ENCODE measurements around the gene FGD4. TPM values are rescaled to one million over a fixed set of nuclear protein-coding genes. Genes with fewer than 3 reads are reported as not detected.

The FGD4 gene
- total RNA-seq, 4 donors from 2014 or later, result 21.4 to 33.0 (median 26.9) TPM

DNA sequence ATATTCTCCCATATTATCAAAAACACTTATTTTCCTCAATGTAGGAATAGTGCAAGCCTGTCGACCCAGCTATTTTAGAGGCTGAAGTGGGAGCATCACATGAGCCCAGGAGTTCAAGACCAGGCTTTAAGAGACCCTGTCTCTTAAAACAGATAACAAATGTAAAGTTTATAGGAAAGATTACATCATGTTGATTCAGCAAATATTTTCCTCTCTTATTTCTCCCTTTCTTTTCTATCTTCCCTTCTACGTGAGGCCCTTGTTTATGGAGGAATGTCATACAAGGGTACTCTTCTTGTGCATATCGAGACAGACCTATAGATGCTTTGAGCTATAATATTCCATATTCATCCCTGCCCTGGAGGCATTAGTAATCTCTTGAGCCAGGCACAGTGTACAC is 36.5 kb upstream of the FGD4 start:
- 87% methylated on average over 3 of the region's 3 CpGs for WGBS
- TF ChIP-seq POLR2AphosphoS5 (IDR thresholded peaks at IDR 0.05) (no peak), POLR2A (IDR thresholded peaks at IDR 0.05; ENCODE audit: low read depth) (no peak), EP300 (IDR thresholded peaks at IDR 0.05) (no peak)
- TF ChIP-seq, protein P1, sequence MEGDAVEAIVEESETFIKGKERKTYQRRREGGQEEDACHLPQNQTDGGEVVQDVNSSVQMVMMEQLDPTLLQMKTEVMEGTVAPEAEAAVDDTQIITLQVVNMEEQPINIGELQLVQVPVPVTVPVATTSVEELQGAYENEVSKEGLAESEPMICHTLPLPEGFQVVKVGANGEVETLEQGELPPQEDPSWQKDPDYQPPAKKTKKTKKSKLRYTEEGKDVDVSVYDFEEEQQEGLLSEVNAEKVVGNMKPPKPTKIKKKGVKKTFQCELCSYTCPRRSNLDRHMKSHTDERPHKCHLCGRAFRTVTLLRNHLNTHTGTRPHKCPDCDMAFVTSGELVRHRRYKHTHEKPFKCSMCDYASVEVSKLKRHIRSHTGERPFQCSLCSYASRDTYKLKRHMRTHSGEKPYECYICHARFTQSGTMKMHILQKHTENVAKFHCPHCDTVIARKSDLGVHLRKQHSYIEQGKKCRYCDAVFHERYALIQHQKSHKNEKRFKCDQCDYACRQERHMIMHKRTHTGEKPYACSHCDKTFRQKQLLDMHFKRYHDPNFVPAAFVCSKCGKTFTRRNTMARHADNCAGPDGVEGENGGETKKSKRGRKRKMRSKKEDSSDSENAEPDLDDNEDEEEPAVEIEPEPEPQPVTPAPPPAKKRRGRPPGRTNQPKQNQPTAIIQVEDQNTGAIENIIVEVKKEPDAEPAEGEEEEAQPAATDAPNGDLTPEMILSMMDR (IDR thresholded peaks at IDR 0.05), result no peak
- intact Hi-C loops (cut with DNase I), result loop anchor here (5.0 to 10.0 kb wide), 2 partner anchors 92 to 309 kb away; no protein-coding TSS in a partner anchor

DNA sequence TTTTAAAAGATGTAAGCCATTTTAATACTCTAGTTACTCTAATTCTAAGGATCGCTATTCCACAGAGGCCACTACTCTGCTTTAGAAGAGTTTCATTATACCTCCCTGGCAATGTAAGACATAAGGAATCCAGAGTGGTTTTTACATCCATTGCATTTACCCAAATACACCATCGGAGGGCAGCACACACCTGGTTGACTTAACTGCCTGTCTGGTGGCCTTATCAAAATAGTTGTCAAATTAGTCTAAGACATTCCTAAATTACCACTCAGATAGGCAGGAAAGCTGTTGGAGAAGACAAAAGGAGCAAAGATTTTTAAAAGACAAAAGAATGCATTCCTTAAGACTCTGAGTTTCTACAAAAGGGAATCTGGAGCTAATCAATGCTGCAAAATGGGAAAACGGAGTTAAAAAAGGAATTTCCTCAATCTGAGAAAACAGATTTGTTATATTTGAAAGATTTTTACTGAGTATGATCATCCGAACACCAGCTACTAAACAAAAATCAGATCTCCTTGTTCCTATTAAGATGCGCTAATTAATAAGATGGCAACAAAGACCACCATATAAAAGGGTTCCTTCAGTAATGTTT is 33.8 kb upstream of the FGD4 start:
- TF ChIP-seq EP300 (IDR thresholded peaks at IDR 0.05), result no peak
- TF ChIP-seq, protein P1 (IDR thresholded peaks at IDR 0.05), result peak; percentile 64 to 81 (median 73)
- DNase-seq (ENCODE audit: extremely low spot score), result no peak
- no peaks in the 10 kb centered on the region for H3K4me1 ChIP-seq
- no peaks in the 10 kb centered on the region for H3K9me3 ChIP-seq
- no peak overlapping the region for H3K27ac ChIP-seq (replicated peaks in 1 of 4)
- intact Hi-C loops (cut with DNase I), result loop anchor here (10.0 kb wide), 1 partner anchor 89 kb away; no protein-coding TSS in a partner anchor
- no peaks in the 10 kb centered on the region for H3K36me3 ChIP-seq
- H3K4me3 ChIP-seq, result no peak overlapping the region
- no peaks in the 10 kb centered on the region for H3K27me3 ChIP-seq
- WGBS, result 60% methylated on average over 5 of the region's 5 CpGs

More for the DNA sequence above, 36.5 kb upstream of the FGD4 start:
- no peak for DNase-seq (ENCODE audit: extremely low spot score)
- H3K4me1 ChIP-seq, result no peaks in the 10 kb centered on the region
- no peak overlapping the region for H3K27ac ChIP-seq (replicated peaks in 1 of 4)
- no peaks in the 10 kb centered on the region for H3K27me3 ChIP-seq
- no peaks in the 10 kb centered on the region for H3K9me3 ChIP-seq
- no peaks in the 10 kb centered on the region for H3K36me3 ChIP-seq
- no peak overlapping the region for H3K4me3 ChIP-seq

DNA sequence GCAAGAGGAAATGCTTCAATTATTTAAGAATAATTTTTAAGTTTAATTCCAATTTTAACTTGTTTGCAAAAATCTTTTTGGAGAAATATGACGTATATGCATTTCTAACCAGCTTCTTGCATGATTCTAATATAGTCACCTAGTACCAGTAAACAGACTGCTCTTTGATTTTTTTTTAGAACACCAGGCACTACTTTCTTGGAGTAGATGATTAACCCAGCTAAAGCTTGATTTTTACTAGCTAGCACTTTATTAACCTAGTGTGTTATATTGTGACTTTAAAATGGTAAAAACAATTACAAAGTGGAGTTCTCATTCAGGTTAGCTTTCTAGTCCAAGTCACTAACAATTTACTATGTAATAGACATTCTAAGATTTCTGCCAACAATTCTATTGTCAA is 32.6 kb upstream of the FGD4 start:
- TF ChIP-seq POLR2A (IDR thresholded peaks at IDR 0.05; ENCODE audit: low read depth) (no peak), EP300 (IDR thresholded peaks at IDR 0.05) (no peak), POLR2AphosphoS5 (IDR thresholded peaks at IDR 0.05) (no peak)
- TF ChIP-seq, protein P1 (IDR thresholded peaks at IDR 0.05), result no peak
- H3K36me3 ChIP-seq, result no peaks in the 10 kb centered on the region
- H3K4me3 ChIP-seq, result no peak overlapping the region
- intact Hi-C loops (cut with DNase I), result loop anchor here (10.0 kb wide), 1 partner anchor 88 kb away; no protein-coding TSS in a partner anchor
- DNase-seq (ENCODE audit: extremely low spot score), result no peak
- H3K4me1 ChIP-seq, result no peaks in the 10 kb centered on the region
- no peaks in the 10 kb centered on the region for H3K27me3 ChIP-seq
- 93% methylated on average over 1 of the region's 1 CpG for WGBS
- H3K27ac ChIP-seq (replicated peaks in 1 of 4), result no peak overlapping the region
- H3K9me3 ChIP-seq, result no peaks in the 10 kb centered on the region

DNA sequence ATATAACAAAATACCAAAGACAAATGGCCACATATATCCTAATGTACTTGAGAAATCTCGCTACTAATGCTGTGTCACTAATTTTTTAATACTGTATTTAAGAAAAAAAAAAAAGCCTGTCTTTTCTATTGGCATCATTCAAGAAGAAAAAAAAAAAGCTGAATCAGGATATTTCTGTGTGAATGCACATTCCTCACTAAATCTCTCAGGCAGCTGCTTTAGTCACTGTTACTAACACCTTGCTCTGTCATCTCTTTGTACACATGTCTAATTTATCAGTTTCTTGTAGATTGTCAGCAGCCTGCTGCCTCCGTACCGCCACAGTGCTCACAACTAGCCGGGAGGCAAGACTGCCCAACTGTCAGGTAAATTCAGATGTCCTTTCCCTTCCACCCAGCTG is 32.0 kb upstream of the FGD4 start:
- DNase-seq (ENCODE audit: extremely low spot score), result no peak
- intact Hi-C loops (cut with DNase I), result loop anchor here (10.0 kb wide), 1 partner anchor 87 kb away; no protein-coding TSS in a partner anchor
- TF ChIP-seq POLR2A (IDR thresholded peaks at IDR 0.05; ENCODE audit: low read depth) (no peak), EP300 (IDR thresholded peaks at IDR 0.05) (no peak), POLR2AphosphoS5 (IDR thresholded peaks at IDR 0.05) (no peak)
- TF ChIP-seq, protein P1 (IDR thresholded peaks at IDR 0.05), result no peak
- H3K4me3 ChIP-seq, result no peak overlapping the region
- H3K9me3 ChIP-seq, result no peaks in the 10 kb centered on the region
- whole genome bisulfite sequencing, result 85% methylated on average over 4 of the region's 4 CpGs
- no peaks in the 10 kb centered on the region for H3K27me3 ChIP-seq
- H3K36me3 ChIP-seq, result no peaks in the 10 kb centered on the region
- no peaks in the 10 kb centered on the region for H3K4me1 ChIP-seq
- no peak overlapping the region for H3K27ac ChIP-seq (replicated peaks in 1 of 4)

DNA sequence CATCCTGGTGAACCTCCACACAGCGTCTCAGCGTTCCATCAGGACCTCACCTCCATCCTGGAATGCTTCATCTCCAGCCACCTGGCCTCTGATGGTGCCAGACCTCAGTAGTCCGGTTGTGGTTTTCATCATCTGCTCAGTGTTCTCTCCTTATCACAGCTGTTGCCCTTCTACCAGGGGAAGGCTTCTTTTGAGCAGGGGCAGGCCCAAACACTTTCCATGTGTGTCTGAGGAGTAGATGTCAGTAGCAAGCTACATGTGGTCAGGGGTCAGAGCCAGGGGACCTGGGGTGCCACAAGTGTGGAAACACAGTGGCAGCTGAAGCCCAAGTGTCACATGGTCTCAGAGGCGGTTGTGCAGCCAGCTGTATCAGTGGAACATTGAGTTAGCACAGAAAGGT is 30.2 kb upstream of the FGD4 start:
- intact Hi-C loops (cut with DNase I), result loop anchor here (10.0 kb wide), 1 partner anchor 86 kb away; no protein-coding TSS in a partner anchor
- WGBS, result 53% methylated on average over 3 of the region's 4 CpGs
- H3K27ac ChIP-seq (replicated peaks in 1 of 4), result no peak overlapping the region

More for the DNA sequence above, 30.2 kb upstream of the FGD4 start:
- Histone ChIP-seq H3K4me3 (no peak overlapping the region), H3K36me3 (no peaks in the 10 kb centered on the region), H3K4me1 (no peaks in the 10 kb centered on the region), H3K27me3 (no peaks in the 10 kb centered on the region), H3K9me3 (no peaks in the 10 kb centered on the region)
- TF ChIP-seq POLR2A (IDR thresholded peaks at IDR 0.05; ENCODE audit: low read depth), result no peak
- no peak for TF ChIP-seq POLR2AphosphoS5 (IDR thresholded peaks at IDR 0.05)
- TF ChIP-seq, protein P1 (IDR thresholded peaks at IDR 0.05), result no peak
- TF ChIP-seq EP300 (IDR thresholded peaks at IDR 0.05), result no peak
- DNase-seq (ENCODE audit: extremely low spot score), result no peak
